ENCODE measurements around the gene METTL3. TPM values are rescaled to one million over a fixed set of nuclear protein-coding genes. Genes with fewer than 3 reads are reported as not detected.

Gene METTL3
- total and polyA plus RNA-seq, 2 of the 8 experiments (the other 6 are each of a cell fraction or from before 2014, with no cell fraction given), result 103 to 144 TPM

- TF ChIP-seq USF2 (IDR thresholded peaks at IDR 0.05; ENCODE audit: low read length), result no peak
- no peak for TF ChIP-seq E2F6 (IDR thresholded peaks at IDR 0.05)
- peak; percentile 58 for TF ChIP-seq TAF7 (optimal IDR thresholded peaks at IDR 0.05; ENCODE audit: borderline replicate concordance, low read depth, low read length)
Measured at GRCh38 chr14:21526672-21527317, 15.7 kb upstream of the METTL3 start (continued).
